ENCODE measurements around the gene TEX2.

Gene TEX2

DNA sequence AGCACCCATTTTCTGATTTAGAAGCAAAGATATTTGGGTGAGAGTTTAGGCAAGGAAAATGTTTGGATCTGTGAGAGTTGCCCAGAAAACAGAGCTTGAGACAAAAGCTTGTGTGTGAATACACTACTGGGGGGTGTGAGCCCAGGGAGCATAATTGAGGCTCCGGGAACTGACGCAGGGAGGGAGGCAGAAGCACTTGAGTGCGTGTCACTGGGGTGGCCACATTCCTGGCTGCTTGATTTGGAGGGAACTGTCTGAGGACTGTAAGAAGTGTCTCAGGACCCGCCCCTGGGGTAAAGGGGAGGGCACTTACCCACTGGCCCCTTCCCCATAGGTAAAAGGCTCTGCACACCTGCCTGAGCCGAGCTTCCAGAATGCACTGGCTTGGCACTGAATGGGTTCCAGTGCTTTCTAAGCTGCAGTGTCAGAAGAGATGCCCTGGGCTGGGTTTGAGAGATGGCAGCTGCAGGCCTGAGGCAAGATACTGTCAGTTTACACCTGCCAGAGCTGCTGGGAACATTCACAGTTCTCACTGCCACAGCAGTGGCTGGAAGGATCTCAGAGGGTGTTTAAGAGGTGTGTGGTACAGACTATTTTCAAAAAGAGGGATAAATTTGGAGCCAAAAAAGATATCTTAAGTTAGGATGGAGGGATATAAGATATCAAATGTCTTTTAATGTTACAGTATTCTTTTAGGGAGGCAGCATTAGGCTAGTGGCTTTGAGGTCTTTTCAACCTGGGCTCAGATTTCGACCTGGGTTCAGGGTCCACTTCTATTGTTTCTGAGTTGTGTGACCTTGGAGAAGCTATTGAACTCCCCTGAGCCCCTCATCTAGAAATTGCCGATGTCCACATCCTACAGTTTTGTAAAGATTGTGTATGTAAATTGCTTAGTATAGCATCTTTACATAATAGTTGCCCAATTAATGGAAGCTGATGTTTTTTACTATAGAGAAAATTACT lies 6.9 kb upstream of the TEX2 start:
- no peak for DNase-seq (ENCODE audit: low read depth)

DNA sequence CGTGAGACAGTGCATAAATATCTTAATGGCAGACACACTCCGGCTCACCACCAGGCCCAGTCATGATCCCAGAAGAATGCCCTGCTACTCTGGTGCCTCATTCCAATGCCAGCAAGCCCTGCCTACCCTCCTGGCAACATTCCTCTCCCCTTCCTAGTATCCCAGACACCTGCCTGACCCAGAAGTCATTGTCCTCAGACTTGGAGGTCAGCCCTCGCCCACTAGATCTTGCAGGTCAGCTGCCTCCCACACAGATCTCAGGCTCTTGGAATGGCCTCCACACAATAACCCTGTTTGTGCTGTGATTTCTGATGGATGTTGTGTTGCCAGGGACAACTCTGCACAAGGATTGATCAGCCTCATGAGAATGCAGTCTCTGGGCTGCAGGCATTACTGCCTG lies 1.8 kb upstream of the TEX2 start:
- no peak for DNase-seq (ENCODE audit: low read depth)

DNA sequence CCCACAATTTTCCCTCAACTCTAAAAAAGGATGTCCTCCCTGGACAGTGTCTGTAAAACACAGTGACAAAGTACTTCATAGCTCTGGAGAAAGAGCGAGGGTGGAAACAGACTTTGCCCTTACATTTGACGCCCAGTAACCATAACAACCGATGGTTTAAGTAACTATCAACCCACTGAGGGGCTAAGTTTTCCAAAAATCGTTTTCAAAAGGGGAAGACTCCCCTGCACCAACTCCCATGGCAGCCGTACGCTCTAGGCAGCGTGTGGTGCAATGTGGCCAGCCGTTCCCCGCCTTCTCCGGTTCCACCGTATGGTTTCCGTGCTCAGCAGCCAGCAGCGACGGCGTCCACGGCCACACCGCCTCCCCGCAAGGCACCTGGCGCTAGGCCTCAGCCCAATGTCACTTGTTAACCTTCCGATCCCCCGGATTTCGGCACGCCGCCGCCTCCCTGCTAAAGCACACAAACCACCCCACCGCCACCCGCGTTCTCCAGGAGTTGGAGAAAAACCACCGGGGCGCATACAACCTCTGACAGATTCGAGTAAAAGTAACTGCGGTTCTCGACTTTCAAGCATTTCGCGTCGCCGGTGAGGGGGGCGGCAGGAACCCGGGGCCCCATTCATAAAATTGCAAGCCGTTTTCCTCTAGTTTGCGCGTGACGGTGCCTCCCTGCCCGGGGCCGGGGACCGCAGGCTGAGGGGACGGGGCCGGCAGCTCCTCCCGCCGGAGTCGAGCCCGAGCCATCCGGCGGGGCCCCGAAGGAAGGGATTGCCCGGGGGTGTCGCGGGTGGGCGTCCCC lies 661 bp downstream of the TEX2 start:
- DNase-seq (ENCODE audit: low read depth): no peak

DNA sequence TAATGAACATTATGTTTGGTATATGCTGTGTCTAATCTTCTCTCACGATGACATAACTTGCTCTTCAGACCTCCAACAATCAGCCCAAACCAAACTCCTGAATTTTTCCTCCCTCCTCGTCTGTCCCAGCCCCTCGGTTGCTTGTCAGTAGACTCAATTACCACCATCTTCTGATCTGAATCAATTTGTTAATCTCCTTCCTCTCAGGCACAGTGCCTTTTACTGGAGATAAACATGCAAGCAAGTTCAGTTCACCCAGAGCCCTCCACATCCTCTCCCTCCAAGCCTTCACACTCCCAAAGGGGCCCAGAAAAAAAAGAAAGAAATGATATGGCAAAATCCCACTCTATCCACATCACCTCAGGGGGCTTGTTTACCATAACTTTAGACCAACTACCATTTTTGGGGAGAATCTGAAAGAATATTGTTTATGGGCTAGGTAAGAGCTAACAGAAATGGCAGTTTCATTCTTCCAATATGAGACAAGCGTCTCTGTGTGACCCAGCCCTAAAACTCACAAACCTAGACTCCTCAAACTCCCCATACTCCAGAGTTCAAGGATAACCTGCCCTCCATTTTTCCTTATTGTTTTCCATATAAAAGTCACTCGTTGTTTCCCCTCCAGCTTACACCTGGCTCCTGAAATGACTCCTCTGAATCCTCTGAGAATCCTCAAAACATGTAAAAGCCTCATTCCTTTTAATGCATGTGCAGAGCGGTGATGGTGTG lies 1.5 kb downstream of the TEX2 start:
- no peak for DNase-seq (ENCODE audit: low read depth)

DNA sequence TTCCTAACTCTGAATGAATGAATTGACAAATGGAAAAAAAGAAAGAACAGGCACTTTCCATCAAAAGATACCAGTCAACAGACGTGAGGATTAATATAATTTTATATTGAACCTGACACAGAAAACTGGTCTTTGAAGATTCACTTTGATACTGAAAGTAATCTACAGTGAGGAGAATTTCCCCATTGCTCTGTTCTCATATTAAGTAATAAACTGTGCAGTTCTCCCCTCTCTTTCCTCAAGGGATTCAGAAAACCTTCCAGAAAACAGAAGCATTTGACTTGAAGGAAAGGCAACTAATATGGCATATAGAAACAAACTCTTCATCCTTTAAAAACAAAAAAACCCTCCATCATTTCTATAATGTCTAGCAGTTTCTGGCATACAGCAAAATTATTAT lies 2.2 kb downstream of the TEX2 start:
- DNase-seq (ENCODE audit: low read depth): no peak

DNA sequence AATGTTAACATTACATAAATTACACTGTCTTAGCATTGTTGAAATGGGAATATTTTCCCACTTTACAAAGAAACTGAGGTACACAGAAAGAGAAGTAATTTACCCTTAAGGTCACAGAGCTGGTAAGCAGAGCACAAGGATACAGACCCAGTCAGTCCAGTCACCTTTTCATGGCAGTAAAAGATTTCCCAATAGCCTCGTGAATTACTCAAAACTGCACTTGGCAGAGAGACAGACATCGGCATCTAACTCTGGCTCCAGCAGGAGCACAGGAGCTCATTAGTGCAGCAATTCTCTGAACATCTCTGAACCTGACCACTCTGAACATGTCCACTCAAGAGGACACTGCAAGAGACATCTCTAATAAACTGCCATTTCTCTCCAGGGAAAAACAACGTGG lies 3.1 kb downstream of the TEX2 start:
- peak; percentile 47 for DNase-seq (ENCODE audit: low read depth)

DNA sequence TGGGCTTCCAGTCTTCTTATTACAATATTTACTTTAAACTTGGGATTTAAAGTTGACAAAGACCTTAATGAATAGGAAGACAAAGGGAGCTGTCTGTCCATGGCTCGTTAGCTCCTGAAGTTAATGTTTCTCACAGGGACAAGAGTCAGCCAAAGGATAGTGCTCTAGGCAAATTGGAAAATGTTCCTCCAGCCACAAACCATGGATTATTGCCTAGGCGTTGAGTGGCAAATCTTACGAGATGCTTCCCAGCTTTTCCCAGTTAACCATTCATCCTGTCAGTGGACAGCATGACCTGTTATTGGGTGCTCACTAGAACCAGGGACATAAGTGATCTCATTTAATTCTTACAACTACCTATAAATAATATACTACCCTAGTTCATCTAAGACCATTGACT lies 3.6 kb downstream of the TEX2 start:
- DNase-seq (ENCODE audit: low read depth): no peak

DNA sequence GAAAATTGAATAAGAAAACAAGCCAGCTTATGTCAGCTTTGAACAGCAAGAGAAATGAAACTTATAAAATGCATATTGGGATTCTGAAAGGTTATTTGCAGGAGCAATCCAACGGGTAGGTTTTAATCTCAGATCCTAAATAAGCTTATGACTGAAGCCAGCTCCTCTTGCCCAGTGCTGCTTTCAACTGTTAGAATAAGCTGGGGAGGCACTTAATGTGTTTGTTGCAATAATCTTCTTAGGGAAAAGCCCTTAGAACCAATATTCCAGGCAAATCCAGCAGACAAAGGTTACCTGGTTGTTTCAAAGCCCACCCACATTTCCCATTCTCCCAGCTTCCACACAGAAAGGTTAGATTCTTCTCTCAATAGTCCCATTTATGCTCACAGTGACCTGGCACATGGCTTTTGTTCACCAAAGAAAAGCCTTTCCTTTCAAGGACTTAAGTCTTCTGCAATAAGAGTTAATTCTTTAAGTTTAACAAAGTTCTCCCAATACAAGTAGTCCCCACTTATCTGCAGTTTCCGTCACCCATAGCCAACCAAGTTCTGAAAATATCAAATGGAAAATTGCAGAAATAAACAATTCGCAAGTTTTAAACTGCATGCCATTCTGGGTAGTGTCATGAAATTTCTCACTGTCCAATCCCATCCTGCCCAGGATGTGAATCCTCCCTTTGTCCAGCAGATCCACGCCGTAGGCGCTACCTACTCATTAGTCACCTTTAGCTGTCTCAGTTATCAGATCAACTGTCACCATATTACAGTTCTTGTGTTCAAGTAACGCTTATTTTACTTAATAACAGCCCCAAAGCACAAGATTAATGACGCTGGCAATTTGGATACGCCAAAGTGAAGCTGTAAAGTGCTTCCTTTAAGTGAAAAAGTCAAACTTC lies 5.9 kb downstream of the TEX2 start:
- no peak for DNase-seq (ENCODE audit: low read depth)

GRCh38 chr17:64255764-64256163 lies 7.3 kb downstream of the TEX2 start:
- DNase-seq (ENCODE audit: low read depth): no peak

GRCh38 chr17:64254755-64255154 lies 8.3 kb downstream of the TEX2 start:
- DNase-seq (ENCODE audit: low read depth): no peak

DNA sequence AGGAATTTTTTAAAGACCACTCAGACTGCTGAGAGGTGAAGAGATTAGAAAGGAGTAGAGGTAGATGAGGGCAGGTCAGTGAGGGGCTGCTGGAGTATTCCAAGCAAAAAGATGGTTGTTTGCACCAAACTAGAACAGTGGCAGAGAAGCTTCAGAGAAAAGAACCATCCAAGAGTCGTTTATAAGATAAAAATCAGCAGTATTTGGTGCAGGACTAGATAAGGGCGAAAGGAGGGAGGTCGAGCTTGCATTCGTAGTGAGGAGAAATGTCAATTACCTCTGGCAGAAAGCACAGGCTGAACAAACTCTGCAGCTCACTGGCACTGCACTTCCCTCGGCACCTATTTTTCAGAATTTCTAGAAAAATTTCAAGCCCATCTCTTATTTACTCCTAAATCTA lies 9.6 kb downstream of the TEX2 start:
- no peak for DNase-seq (ENCODE audit: low read depth)

GRCh38 chr17:64252831-64253230 lies 10.2 kb downstream of the TEX2 start:
- DNase-seq (ENCODE audit: low read depth): no peak

GRCh38 chr17:64250233-64250835 lies 12.7 kb downstream of the TEX2 start:
- DNase-seq (ENCODE audit: low read depth): no peak

GRCh38 chr17:64247836-64248235 lies 15.2 kb downstream of the TEX2 start:
- no peak for DNase-seq (ENCODE audit: low read depth)

GRCh38 chr17:64245218-64246145 lies 17.6 kb downstream of the TEX2 start:
- no peak for DNase-seq (ENCODE audit: low read depth)

DNA sequence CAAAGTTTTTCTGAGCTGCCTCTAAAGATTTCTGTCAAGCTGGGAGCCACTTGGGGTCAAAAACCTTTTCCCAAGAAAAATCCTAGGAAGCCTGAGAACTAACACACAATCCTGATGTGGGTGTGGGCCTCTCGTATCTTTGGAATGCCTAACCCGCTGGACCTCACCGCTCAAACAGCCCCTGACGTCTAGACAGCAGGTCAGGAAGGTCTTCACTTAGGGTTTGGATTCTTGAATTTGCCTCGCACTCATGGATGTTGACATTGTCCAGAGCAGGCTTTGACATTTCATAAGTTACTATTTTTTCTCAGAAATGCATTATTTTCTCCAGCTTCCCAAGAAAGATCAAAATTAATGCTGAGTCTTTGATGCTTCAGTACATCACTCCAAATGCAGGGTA lies 18.9 kb downstream of the TEX2 start:
- DNase-seq (ENCODE audit: low read depth): no peak

GRCh38 chr17:64243340-64243739 lies 19.7 kb downstream of the TEX2 start:
- no peak for DNase-seq (ENCODE audit: low read depth)

DNA sequence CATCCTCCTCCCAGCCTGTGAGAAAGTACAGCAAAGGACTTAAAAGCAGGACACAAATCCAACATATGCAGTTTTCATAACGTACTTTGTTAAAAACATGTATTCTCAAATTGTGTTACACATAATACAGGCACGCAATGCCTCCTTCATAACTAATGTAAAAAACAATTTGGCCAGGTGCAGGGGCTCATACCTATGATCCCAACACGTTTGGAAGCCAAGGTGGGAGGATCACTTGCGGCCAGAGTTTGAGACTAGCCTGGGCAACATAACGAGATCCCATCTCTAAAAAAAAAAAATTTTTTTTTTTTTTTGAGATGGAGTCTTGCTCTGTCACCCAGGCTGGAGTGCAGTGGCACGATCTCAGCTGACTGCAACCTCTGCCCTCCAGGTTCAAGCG lies 20.4 kb downstream of the TEX2 start:
- DNase-seq (ENCODE audit: low read depth): no peak

GRCh38 chr17:64240741-64241347 lies 22.2 kb downstream of the TEX2 start:
- DNase-seq (ENCODE audit: low read depth): peak; percentile 61
